SH-SY5Y (cell line): ENCODE measurements around the gene ZNF668.

Experiments
- GATA2 ChIP-seq: IDR thresholded peaks from 2 replicates; pipeline ENCODE4 v1.6.1; 2011; ENCODE audit warnings: mild to moderate bottlenecking, low read depth, low read length
- GATA3 ChIP-seq: IDR thresholded peaks from 2 replicates; pipeline ENCODE4 v1.6.1; 2011; ENCODE audit warnings: low read depth, mild to moderate bottlenecking, low read length, moderate library complexity

DNA sequence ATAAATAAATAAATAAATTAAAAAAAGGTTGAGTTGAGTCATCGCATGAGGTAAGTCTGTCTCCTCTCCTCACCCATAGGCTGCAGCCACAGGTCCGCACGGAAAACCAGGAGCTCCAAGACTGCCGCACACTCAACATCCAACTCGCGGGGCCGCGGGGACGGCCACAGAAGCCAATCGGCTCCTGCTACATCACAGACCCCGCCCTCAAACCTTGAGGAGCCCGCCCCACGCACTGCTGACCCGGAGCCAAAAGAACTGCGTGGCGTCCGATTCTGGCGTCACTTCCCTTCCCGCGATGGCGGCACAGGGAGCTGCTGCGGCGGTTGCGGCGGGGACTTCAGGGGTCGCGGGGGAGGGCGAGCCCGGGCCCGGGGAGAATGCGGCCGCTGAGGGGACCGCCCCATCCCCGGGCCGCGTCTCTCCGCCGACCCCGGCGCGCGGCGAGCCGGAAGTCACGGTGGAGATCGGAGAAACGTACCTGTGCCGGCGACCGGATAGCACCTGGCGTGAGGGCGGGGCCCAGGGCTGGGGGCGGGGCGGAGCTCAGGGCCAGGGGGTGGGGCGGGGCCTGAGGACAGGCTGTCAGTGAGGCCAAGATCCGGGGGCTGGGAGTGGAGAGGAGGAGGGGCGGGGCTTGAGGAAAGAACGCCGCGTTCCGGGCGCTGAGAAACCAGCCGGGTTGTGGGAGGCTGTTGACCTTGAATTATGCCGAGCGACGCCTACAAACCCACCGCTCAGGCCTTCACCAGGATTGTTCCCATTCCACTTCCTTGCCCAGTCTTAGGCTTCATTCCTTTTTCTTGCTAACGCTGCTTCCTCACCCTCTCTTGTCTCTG is 43.6 kb upstream of the ZNF668 start, which contains the start of gene KAT8:
- no peak for TF ChIP-seq GATA2
- no peak for TF ChIP-seq GATA3
